Breast epithelium (tissue), 4 donors: Measurements from ENCODE around the gene SMARCA1. TPM values are rescaled to one million over a fixed set of nuclear protein-coding genes. Genes with fewer than 3 reads are reported as not detected.

Experiments
- DNase-seq, 2 donors: peaks; one replicate each; pipeline ENCODE4 v3.0.0-alpha.2; 2019; ENCODE audit warnings: low spot score in 2 of 2
- H3K27ac ChIP-seq, 2 donors: fragments of 200-600 bp; sonication (generic) in 1 of 2; one replicate each; pipeline ENCODE4 v1.5.1; 2016 to 2019; ENCODE audit warnings: mild to moderate bottlenecking in 1 of 2
- H3K27me3 ChIP-seq, 2 donors: fragments of 200-600 bp; sonication (generic) in 1 of 2; one replicate each; pipeline versions ENCODE4 v1.5.1 to v1.6.0; 2017 to 2019; ENCODE audit warnings: control low read depth in 1 of 2, mild to moderate bottlenecking in 1 of 2
- H3K36me3 ChIP-seq: fragments of 200-600 bp; one replicate; pipeline ENCODE4 v1.5.1; 2019
- H3K4me1 ChIP-seq, 2 donors: fragments of 200-600 bp; sonication (generic); one replicate each; pipeline ENCODE4 v1.5.1; 2016 to 2019; ENCODE audit warnings: control low read depth in 1 of 2
- H3K4me3 ChIP-seq, 3 donors: fragments of 200-600 bp; sonication (generic); 1 replicate in 2 of 3; 2 replicates in 1 of 3; pipeline ENCODE4 v1.5.1; 2016 to 2019; ENCODE audit warnings: mild to moderate bottlenecking in 3 of 3, moderate library complexity in 2 of 3
- H3K9me3 ChIP-seq, 2 donors: fragments of 200-600 bp; sonication (generic) in 1 of 2; one replicate each; pipeline ENCODE4 v1.5.1; 2016 to 2019; ENCODE audit warnings: control low read depth in 1 of 2
- CTCF ChIP-seq, 3 donors: fragments of 450-650 bp; IDR thresholded peaks; one replicate each; pipeline ENCODE4 v1.5.1; 2016 to 2017; ENCODE audit warnings: antibody characterized with exemption in 3 of 3, mild to moderate bottlenecking in 3 of 3, moderate library complexity in 3 of 3
- POLR2A ChIP-seq: fragments of 450-650 bp; IDR thresholded peaks from one replicate; pipeline ENCODE4 v1.6.1; 2016; ENCODE audit warnings: antibody characterized with exemption, mild to moderate bottlenecking, moderate library complexity
- POLR2AphosphoS5 ChIP-seq, 3 donors: sonication (generic); formaldehyde crosslinking; IDR thresholded peaks; one replicate each; pipeline ENCODE4 v1.6.1; 2017; ENCODE audit warnings: antibody characterized with exemption in 3 of 3
- intact Hi-C: fragments of 100-400 bp; cut with DNase I; formaldehyde crosslinking; loops from one replicate; pipeline ENCODE4 v1.15.1; 2023; ENCODE audit warnings: low total_unique reads
- total RNA-seq, 3 donors: library from RNA; depleted of rRNA; stranded (reverse); fragments of >200 nt; gene quantifications; one replicate each; pipeline ENCODE4 v1.1.0, GENCODE V29; 2016

SMARCA1 gene
- total RNA-seq, 3 donors from 2014 or later = 29.5 to 34.4 (median 33.4) TPM

- intact Hi-C loops = no loop called here
- Histone ChIP-seq H3K9me3 (no peaks in the 10 kb centered on the region), H3K27me3 (peaks cover 0 to 7% of the 10 kb centered on the region in 2 donors), H3K4me1 (no peaks in the 10 kb centered on the region), H3K27ac (no peak overlapping the region), H3K36me3 (no peaks in the 10 kb centered on the region), H3K4me3 (no peak overlapping the region)
- TF ChIP-seq POLR2AphosphoS5 (IDR thresholded peaks at IDR 0.05) = no peak
- no peak for TF ChIP-seq POLR2A
- TF ChIP-seq CTCF (IDR thresholded peaks at IDR 0.05) = no peak
- no peak for DNase-seq
These were observed 7.1 kb upstream of the SMARCA1 start for GRCh38 chrX:129530410-129530809.

- Histone ChIP-seq H3K27ac (no peak overlapping the region), H3K36me3 (no peaks in the 10 kb centered on the region), H3K4me3 (no peak overlapping the region), H3K27me3 (peaks cover 0 to 10% of the 10 kb centered on the region in 2 donors), H3K4me1 (no peaks in the 10 kb centered on the region), H3K9me3 (no peaks in the 10 kb centered on the region)
- DNase-seq = no peak
- intact Hi-C loops = loop anchor here (5.0 kb wide), 1 partner anchor 348 kb away; no protein-coding TSS in a partner anchor
- TF ChIP-seq POLR2A (no peak), CTCF (IDR thresholded peaks at IDR 0.05) (no peak), POLR2AphosphoS5 (IDR thresholded peaks at IDR 0.05) (no peak)
These were observed 6.5 kb upstream of the SMARCA1 start for GRCh38 chrX:129529685-129530281.

GRCh38 chrX:129525896-129526295, 2.6 kb upstream of the SMARCA1 start:
- peaks cover 0 to 9% of the 10 kb centered on the region in 2 donors for H3K27me3 ChIP-seq
- H3K27ac ChIP-seq = no peak overlapping the region
- intact Hi-C loops = loop anchor here (5.0 kb wide), 1 partner anchor 351 kb away; no protein-coding TSS in a partner anchor
- DNase-seq = no peak
- H3K36me3 ChIP-seq = no peaks in the 10 kb centered on the region
- no peaks in the 10 kb centered on the region for H3K4me1 ChIP-seq
- no peaks in the 10 kb centered on the region for H3K9me3 ChIP-seq
- H3K4me3 ChIP-seq = no peak overlapping the region
- TF ChIP-seq POLR2A (no peak), POLR2AphosphoS5 (IDR thresholded peaks at IDR 0.05) (no peak), CTCF (IDR thresholded peaks at IDR 0.05) (no peak)

- intact Hi-C loops = loop anchor here (5.0 kb wide), 1 partner anchor 352 kb away; no protein-coding TSS in a partner anchor
- TF ChIP-seq CTCF (IDR thresholded peaks at IDR 0.05) = no peak
- no peak for TF ChIP-seq POLR2AphosphoS5 (IDR thresholded peaks at IDR 0.05)
- no peak for TF ChIP-seq POLR2A
- Histone ChIP-seq H3K4me3 (no peak overlapping the region), H3K4me1 (no peaks in the 10 kb centered on the region), H3K27me3 (peaks cover 0 to 9% of the 10 kb centered on the region in 2 donors), H3K36me3 (no peaks in the 10 kb centered on the region), H3K9me3 (no peaks in the 10 kb centered on the region), H3K27ac (no peak overlapping the region)
- DNase-seq = no peak
These were observed 1.9 kb upstream of the SMARCA1 start for GRCh38 chrX:129525162-129525561.

- Histone ChIP-seq H3K27me3 (peaks cover 0 to 9% of the 10 kb centered on the region in 2 donors), H3K4me3 (no peak overlapping the region)
These were observed 1.1 kb upstream of the SMARCA1 start for GRCh38 chrX:129524250-129524850.

More at GRCh38 chrX:129524250-129524850, 1.1 kb upstream of the SMARCA1 start:
- intact Hi-C loops = no loop called here
- DNase-seq = no peak
- H3K27ac ChIP-seq = no peak overlapping the region
- TF ChIP-seq POLR2AphosphoS5 (IDR thresholded peaks at IDR 0.05) = no peak
- no peak for TF ChIP-seq CTCF (IDR thresholded peaks at IDR 0.05)
- TF ChIP-seq POLR2A = no peak
- H3K9me3 ChIP-seq = no peaks in the 10 kb centered on the region
- no peaks in the 10 kb centered on the region for H3K4me1 ChIP-seq
- no peaks in the 10 kb centered on the region for H3K36me3 ChIP-seq
